GM21381 (cell line): ENCODE results near the gene LRMDA.

Experiments
- ATAC-seq: cut with Tn5 transposase; IDR thresholded peaks from one replicate; pipeline ENCODE4 v1.9.1; 2021; ENCODE audit warnings: mild to moderate bottlenecking, moderate library complexity; ENCODE audit not compliant: unreplicated experiment

LRMDA gene

GRCh38 chr10:75418712-75419111 is 12.7 kb upstream of the LRMDA start:
- no peak for ATAC-seq

- no peak for ATAC-seq
These were observed 8.5 kb upstream of the LRMDA start for GRCh38 chr10:75422913-75423312.

GRCh38 chr10:75424571-75424970 is 6.9 kb upstream of the LRMDA start:
- ATAC-seq: no peak

GRCh38 chr10:75425291-75426079 is 5.9 kb upstream of the LRMDA start:
- ATAC-seq: no peak

- ATAC-seq: no peak
These were observed 4.5 kb upstream of the LRMDA start for GRCh38 chr10:75426880-75427279.

- no peak for ATAC-seq
These were observed 3.5 kb upstream of the LRMDA start for GRCh38 chr10:75427951-75428350.

- ATAC-seq: no peak
These were observed 2.8 kb upstream of the LRMDA start for GRCh38 chr10:75428434-75429158.

- ATAC-seq: no peak
These were observed 2.1 kb upstream of the LRMDA start for GRCh38 chr10:75429159-75429827.

- no peak for ATAC-seq
These were observed 1.2 kb upstream of the LRMDA start for GRCh38 chr10:75430000-75430763.

- no peak for ATAC-seq
These were observed 752 bp downstream of the LRMDA start for GRCh38 chr10:75432176-75432575.

GRCh38 chr10:75432763-75433162 is 1.3 kb downstream of the LRMDA start:
- ATAC-seq: no peak

GRCh38 chr10:75433216-75433615 is 1.8 kb downstream of the LRMDA start:
- ATAC-seq: no peak

GRCh38 chr10:75434291-75434690 is 2.9 kb downstream of the LRMDA start:
- no peak for ATAC-seq

GRCh38 chr10:75435291-75435690 is 3.9 kb downstream of the LRMDA start:
- no peak for ATAC-seq

GRCh38 chr10:75436896-75437295 is 5.5 kb downstream of the LRMDA start:
- no peak for ATAC-seq

- ATAC-seq: no peak
These were observed 6.3 kb downstream of the LRMDA start for GRCh38 chr10:75437693-75438092.

- ATAC-seq: no peak
These were observed 6.9 kb downstream of the LRMDA start for GRCh38 chr10:75438275-75438674.

GRCh38 chr10:75439811-75440210 is 8.4 kb downstream of the LRMDA start:
- no peak for ATAC-seq

GRCh38 chr10:75440271-75440793 is 8.9 kb downstream of the LRMDA start:
- ATAC-seq: no peak

GRCh38 chr10:75441196-75441595 is 9.8 kb downstream of the LRMDA start:
- no peak for ATAC-seq

GRCh38 chr10:75441682-75442081 is 10.3 kb downstream of the LRMDA start:
- ATAC-seq: no peak
